Ramos (cell line): Measurements from ENCODE around the gene SYTL2.

ENCODE experiments used
- in situ Hi-C: fragments of 300-500 bp; cut with MboI; formaldehyde crosslinking; loops from one replicate; pipeline ENCODE4 v1.14.3; 2022; ENCODE audit warnings: low sequenced_read_pairs; ENCODE audit not compliant: unreplicated experiment

The SYTL2 gene

DNA sequence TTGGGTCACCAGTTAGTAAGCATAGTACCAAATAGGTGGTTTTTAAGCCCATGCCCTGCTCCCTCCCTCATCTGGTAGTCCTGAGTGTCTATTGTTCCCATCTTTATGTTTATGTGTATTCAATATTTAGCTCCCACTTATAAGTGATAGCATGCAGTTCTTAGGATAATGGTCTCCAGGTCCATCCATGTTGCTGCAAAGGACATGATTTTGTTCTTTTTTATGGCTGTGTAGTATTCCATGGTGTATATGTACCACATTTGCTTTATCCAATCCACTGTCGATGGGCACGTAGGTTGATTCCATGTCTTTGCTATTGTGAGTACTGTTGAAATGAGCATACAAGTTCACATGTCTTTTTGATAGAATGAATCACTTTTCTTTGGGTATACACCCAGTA, 18.2 kb upstream of the SYTL2 start:
- in situ Hi-C loops: no loop called here

DNA sequence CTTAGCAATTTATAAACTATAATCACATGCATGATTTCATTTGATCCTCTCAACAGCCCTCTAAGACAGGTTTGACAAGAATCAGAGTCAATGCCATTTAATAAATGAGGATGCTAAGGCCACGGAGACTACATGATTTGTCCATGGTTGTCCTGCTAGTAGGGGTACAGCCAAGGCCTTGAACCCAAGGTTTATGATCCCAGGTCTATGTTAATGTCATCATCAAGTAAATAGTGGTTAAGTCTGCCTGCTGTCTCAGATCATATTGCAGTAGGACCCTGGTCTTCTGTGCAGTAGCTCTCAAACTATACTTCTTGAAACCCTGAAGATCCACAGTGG, 17.7 kb upstream of the SYTL2 start:
- in situ Hi-C loops: no loop called here

DNA sequence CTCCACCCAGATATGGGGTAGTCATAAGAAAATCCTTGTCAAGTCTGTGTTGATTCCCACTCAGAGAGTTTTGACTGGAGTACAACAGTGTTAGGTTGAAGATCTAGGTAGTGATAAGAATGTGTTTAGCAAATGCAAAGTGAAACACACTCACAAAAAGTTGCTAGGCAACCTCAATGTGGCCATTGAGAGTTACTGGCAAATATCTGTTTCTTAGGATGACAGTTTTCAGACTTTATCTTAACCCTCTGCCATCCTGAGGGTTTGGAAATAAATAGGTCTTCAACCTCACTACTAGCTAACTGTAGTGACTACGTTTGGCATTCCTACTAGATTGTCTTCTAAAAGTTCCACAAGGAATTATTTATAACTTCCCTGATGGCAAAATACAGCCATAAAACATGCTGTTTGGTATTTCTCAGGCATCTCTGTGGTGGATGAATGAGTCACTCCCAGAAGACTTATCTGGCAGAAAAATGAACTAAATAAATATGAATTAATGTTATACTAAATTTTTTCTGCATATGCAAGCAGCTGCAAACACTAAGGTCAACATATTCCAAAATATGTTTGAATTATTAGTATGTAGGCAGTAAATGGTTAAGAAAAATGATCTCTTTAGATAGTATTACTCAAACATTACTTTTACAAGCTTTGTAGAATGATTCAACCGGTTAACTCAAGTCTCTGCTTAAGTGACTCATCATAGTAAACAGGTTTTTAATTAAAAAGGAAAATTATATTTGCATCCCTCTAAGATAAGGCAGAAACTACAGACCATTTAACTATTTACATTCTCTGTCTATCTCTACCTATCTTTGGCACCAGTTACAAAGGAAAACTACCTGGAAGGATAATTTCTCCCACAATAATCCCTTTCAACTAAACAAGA, 17.1 kb upstream of the SYTL2 start:
- in situ Hi-C loops: no loop called here

DNA sequence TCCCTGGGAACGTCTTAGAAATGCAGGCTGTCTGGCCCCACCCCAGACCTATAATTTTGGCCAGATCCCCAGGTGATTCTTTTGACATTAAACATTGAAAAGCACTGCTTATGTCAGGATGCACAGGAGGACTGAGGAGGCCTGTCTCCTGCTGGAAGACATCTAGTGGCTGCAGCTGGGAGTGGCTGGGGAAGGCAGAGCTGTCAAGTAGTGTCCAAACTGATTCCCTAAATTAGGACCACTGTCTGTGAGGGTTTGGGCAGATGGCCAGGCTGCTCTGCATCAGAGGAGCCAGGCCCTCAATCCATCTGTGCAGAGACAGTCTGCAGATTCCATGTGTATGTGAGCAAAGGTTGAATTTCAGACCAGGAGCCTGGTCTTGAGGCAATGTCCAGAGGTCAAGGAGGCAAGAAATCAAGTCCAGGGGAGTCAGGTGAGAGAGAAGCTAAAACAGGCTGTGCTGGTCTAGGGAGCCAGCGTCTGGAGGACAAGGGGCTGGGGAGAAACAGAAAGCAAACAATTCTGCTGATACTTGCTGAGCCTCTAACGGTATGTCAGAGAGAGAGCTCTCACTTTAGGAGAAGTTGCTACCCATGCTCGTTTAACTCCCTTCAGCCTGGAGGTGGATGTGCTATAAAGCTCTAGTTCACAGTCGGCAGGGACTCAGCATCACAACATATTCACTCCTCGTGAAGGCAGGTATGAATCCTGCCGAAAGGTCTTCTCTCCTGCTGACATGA, 15.3 kb upstream of the SYTL2 start:
- in situ Hi-C loops: no loop called here

DNA sequence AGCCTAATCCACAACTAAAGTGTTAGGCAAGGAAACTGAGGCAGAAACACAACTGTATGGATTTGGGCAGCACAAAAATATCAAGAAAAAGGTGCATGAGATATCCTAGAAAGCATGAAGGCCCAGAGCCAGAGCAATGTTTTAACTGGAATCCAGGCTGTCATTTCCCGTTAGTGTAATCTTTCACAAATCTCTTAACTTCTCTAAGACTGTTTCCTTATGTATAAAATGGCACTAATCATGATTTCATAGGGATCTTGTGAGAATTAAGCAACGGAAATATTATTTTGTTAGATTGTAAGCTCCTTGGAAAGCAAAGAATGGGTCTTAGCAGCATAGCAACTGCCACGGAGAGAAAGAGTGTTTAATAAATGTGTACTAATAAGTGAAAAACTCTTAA, 14.7 kb upstream of the SYTL2 start:
- in situ Hi-C loops: no loop called here

DNA sequence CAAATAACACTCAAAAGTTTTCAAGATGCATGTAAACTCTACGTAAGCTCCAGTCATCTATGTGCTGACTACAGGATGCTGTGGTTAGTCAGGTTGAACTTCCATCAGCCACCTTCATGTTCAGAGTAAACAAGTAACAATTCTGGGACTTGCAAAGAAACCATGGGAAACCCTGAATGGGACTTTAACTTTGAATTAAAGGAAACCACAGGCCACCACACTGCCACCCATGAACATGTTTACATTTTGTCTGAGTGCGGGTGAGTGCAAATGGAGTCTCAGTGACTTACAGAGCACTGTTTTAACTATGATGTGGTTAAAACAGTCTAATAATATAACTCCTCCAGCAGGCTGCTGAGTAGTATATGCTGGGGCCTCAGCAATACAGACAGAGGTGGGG, 12.9 kb upstream of the SYTL2 start:
- in situ Hi-C loops: no loop called here

DNA sequence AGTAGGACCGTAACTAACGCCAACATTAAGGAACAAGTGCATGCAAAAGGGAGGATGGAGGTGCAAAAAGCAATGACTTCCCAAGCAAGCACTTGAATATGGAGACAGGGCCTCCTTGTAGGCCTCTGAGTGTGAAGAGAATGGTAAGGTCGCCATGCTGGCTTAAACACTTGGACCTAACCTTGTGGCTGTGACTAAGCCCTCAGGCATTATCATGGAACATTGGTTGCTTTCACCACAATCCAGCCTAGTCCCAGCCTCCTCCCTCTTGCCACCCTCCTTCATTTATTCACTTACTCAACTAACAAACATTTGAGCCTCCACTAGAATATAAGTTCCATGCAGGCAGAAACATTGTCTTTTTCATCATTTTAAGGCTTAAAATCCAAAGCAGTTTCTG, 11.9 kb upstream of the SYTL2 start:
- in situ Hi-C loops: no loop called here

DNA sequence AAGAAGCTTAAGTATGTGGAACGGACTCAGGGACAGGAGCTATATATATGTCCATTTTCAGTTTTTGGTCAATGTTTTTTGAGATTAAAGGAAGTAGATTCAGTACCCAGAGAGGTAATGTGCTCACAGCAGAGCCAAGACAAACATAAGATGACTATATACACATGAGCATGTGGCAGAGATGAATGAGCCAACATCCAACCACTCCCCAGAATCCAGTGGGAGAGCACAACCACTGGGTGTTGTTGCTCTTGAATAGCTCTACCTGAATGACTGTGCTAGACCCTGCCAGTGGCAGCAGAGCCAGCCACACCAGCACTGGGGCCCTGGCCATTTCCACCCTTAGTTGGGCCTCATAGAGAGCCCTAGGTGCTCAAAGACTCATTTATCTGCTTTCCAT, 10.7 kb upstream of the SYTL2 start:
- in situ Hi-C loops: no loop called here

DNA sequence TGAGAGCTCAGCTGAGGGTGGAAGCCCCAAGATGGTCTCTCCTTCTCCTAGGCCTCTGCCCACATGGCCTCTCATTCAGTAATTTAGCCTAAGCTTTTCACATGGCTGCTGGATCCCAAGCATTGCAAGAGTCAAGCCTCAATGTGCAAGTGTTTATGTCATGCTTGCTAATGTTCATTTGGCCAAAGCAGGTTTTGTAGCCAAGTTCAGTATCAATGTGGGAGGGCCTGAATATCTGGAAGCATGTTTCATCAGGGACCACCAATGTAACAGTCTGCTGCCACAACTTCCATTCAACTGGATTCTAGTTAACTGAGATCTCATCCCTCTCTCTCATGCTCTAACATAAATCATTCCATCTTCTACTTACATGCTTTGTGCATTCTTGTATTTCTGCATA, 8.5 kb upstream of the SYTL2 start:
- in situ Hi-C loops: no loop called here

DNA sequence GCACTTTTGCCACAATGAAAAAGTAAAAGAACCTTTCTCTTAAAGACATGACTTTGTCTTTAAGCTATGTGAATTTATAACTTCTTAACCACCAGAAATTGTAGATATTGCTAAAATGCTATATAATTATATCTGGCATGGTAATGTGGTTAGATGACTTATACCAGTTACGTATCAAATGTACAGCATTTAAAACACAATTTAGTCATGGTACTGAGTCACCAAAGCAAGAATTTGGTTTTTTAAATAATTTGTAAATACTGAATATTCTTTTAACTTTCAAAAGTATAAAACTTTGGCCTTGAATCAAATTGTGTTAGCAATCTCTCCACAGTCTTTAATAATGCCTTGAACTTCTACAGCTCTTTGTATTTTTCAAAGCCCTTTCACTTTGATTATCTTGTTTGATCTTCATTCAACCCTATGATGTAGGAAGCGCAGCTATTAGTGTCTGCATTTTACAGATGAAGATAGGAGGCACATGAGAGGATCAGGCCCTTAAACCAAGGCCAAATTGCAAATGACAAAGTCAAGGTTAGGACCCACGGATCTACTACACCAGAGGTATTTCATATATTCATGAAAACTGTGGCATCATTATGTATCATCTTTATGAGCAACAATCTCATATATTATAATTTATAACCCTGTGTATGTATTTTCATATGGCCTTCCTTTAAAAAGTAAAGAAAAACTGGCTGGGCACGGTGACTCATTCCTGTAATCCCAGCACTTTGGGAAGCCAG, 4.4 kb upstream of the SYTL2 start:
- in situ Hi-C loops: no loop called here

DNA sequence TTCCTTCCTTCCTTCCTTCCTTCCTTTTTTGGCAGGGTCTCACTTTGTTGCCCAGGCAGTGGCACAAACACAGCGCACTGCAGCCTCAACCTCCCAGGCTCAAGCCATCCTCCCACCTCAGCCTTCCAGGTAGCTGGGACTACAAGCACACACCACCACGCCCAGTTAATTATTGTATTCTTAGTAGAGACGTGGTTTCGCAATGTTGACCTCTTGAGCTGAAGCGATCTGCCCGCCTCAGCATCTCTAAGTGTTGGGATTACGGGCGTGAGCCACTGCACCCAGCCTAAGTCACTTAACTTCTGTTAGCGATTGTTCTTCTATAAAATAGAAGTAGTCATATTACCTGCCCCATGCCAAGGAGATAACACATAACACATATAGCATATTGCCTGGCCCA, 2.8 kb upstream of the SYTL2 start:
- in situ Hi-C loops: no loop called here

DNA sequence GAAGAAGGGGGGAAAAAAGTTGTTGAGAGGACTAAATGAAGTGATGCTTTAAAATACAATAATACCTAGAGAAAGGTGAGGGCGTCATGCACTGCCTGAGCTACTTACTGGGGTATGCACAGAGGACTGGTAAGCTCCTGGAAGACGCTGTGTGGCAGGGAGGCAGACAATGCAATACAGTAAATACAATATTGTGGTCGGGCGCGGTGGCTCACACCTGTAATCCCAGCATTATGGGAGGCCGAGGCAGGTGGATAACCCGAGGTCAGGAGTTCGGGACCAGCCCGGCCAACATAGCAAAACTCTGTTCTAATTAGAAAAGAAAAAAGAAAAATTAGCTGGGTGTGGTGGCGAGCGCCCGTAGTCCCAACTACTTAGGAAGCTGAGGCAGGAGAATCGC, 683 bp upstream of the SYTL2 start:
- in situ Hi-C loops: no loop called here

DNA sequence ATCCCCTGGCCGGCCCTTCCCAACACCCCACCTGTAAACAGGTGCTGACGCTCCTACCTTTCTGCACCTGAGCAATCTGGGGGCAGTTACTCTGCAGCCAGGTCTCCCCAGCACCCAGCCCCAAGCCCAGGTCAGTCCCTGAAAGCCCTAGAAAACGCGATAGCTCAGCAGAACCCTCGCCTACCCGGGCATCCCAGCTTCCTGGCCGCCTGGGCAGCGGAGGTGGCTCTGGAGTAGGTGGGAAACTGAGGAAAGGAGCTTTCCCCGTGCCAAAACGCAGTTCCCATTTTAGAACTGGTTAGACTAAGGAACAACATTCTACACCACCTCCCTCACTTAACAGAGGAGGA, 445 bp downstream of the SYTL2 start:
- in situ Hi-C loops: no loop called here

DNA sequence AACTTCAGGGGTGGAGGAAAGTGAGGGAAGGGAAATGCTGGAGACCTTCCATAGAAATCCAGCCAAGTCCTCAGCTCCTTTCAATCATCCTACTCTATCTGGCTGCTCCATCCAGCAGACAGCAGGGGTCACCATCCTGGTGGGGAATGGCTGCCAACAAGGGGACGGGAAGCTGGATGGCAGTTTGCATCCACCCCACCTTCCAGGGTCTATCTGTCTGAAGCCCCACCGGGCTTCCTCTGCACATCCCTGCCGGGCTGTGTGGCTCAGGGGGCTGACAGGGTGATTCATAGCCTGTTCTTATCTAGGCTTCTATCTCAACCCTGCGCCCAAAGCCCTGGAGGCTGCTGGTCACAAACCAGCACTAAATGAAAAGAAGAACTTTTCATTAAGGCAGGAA, 1.1 kb downstream of the SYTL2 start:
- in situ Hi-C loops: no loop called here

DNA sequence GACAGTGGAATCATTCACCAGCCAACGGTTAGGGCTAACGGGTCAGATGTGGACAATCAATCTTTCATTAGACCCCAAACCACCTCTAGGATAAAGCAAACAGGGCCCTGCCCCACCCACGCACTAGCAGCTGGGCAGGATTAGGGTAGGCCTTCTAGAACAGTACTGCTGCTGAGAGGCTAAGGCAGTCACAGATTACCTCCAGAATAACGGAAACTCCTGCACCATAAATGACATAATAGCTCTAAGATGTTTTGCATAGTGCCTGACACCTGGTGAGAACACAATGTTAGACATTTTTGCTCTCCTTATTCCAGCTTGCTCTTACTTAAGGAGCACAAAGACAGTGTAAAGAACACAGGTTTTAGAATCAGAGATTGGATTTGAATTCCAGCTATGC, 1.8 kb downstream of the SYTL2 start:
- in situ Hi-C loops: no loop called here

DNA sequence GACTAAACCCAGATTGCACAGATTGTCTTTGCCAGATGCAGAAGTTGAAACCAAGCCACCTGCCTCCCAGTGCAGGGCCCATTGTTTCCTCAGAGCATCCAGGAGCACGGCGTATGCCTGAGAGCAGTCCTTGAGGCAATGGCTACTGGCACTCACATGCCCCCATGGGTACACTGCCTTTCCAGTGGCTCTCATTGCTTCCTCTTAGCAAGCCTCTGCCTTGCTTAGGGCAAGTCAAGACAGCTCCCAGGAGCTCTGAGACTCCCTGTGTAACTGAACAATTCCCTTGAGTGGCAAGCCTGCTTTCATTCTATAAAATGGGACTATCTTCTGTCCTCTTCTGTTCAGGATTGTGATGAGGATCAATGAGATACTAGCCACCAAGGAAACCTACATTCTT, 4.1 kb downstream of the SYTL2 start:
- in situ Hi-C loops: no loop called here

DNA sequence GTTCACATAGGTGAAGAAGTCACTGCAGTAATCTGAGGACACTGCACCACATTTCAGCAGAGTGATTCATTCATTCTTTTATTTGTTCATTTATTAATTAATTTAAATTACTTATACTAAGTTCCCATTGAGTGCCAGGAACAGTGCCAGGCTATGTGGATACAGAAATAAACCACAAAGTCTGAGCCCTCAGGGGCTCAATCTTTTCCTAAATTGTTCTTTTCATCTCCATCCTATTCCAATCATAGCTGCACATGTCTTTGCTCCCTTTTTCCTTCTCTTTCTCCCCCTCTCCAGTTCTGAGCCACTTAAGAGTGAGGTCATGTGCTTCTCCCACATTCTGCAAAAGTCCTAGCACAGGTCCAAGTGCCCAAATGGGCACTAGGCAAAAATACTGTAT, 4.9 kb downstream of the SYTL2 start:
- in situ Hi-C loops: no loop called here

DNA sequence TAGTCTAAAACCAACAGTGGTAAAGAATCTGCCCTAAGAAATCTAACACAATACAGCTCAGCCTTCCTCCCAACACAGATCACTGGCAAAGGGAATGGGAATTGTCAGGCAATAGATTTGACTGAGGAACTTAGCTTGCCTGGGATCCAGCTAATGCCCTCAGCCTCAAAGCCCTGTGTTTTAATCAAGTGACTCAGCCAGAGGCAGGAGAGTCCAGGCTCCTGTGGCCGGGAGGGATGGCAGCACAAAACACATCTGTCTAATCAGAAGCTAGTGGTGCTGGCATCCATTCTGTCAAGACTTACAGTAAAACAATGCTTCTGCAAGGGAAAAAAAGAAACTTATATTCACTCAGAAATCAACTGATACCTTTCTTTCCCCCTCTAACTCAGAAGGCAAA, 5.6 kb downstream of the SYTL2 start:
- in situ Hi-C loops: no loop called here

DNA sequence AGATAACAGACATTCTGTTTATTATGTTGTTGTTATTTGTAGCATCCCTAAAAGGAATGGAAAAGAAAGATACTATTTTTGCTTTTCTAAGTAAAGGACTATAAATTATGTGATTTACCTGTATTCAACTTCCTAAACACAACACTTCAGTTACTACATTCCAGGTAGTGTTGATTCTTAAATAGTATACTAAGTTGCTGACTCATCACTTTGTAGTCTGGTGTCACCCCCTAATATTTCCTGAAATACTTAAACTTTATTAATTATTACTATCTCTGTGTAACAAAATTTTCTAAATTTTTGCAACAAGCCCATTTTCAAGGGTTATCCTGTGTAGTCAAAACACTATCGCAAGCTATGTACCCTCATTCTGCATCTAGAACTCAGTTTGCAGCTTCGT, 7.0 kb downstream of the SYTL2 start:
- in situ Hi-C loops: no loop called here

DNA sequence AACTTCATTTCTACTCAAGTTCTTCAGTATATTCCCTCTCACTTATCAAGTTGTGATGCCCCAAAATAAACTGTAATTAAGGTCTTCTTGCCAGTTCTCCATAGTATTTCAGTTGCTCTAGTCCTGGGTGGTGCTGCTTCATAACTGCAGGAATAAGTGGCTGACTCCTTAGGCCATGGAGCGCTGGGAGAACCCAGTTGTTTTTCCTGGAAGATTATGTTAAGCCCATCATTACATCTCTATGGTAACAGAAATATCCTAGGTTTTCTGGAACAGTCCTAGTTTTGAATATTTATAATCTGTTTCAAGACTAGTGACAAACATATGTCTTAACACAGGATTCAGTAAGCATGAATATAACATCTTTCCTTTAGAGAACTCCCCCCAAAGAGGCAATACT, 7.6 kb downstream of the SYTL2 start:
- in situ Hi-C loops: no loop called here

DNA sequence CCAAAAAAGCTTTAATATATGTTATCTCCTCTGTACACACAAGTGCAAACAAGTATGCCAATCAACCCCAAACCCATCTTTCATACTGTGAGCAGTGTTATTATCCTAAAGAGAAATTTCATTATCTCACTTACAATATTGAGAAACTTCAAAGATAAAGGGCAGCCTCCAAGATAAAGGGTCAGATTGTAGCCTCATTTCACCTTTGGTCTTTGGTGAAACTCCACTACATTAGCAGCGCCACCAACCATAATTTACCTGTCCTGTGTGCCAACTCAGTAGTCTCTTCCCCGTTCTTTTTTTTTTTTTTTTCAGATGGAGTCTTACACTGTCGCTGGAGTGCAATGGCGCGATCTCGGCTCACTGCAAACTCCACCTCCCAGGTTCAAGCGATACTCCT, 9.4 kb downstream of the SYTL2 start:
- in situ Hi-C loops: no loop called here
